Uterus (tissue), 4 donors: ENCODE results near the gene USP34. TPM values are rescaled to one million over a fixed set of nuclear protein-coding genes. Genes with fewer than 3 reads are reported as not detected.

Experiments
- DNase-seq, 2 donors: peaks; one replicate each; pipeline ENCODE4 v3.0.0-alpha.2; 2019 to 2020
- H3K27ac ChIP-seq, 2 donors: fragments of 200-600 bp; sonication (generic); 1 replicate in 1 of 2; 2 replicates in 1 of 2; pipeline ENCODE4 v1.5.1; 2016 to 2018
- H3K27me3 ChIP-seq, 2 donors: fragments of 200-600 bp; sonication (generic); one replicate each; pipeline ENCODE4 v1.5.1; 2018 to 2019; ENCODE audit warnings: control low read depth in 1 of 2
- H3K36me3 ChIP-seq, 2 donors: fragments of 200-600 bp; sonication (generic); one replicate each; pipeline ENCODE4 v1.5.1; 2019; ENCODE audit warnings: control low read depth in 1 of 2
- H3K4me1 ChIP-seq, 2 donors: fragments of 200-600 bp; sonication (generic); one replicate each; pipeline ENCODE4 v1.5.1; 2018 to 2019; ENCODE audit warnings: control low read depth in 1 of 2
- H3K4me3 ChIP-seq, 2 donors: fragments of 200-600 bp; sonication (generic); 1 replicate in 1 of 2; 2 replicates in 1 of 2; pipeline ENCODE4 v1.5.1; 2018 to 2019; ENCODE audit warnings: mild to moderate bottlenecking in 1 of 2
- H3K9me3 ChIP-seq, 2 donors: fragments of 200-600 bp; sonication (generic); one replicate each; pipeline ENCODE4 v1.5.1; 2019; ENCODE audit warnings: control low read depth in 1 of 2
- CTCF ChIP-seq, 4 experiments: fragments of 200-600 bp in 2 of 4; fragments of 450-650 bp in 2 of 4; sonication (generic) in 2 of 4; IDR thresholded peaks; one replicate each; pipeline ENCODE4 v1.5.1; 2016 to 2019; ENCODE audit warnings: antibody characterized with exemption in 4 of 4, mild to moderate bottlenecking in 2 of 4, moderate library complexity in 1 of 4
- POLR2A ChIP-seq, 2 donors: fragments of 450-650 bp; IDR thresholded peaks; one replicate each; pipeline ENCODE4 v1.6.1; 2016; ENCODE audit warnings: antibody characterized with exemption in 2 of 2, mild to moderate bottlenecking in 1 of 2, moderate library complexity in 1 of 2
- intact Hi-C: fragments of 100-400 bp; cut with DNase I; formaldehyde crosslinking; loops from one replicate; pipeline ENCODE4 v1.15.1; 2023; ENCODE audit warnings: low total_unique reads
- total RNA-seq, 4 donors: library from RNA; depleted of rRNA in 3 of 4; stranded (reverse); fragments of >200 nt in 3 of 4; gene quantifications; one replicate each; pipeline versions ENCODE4 v1.1.0 to v1.2.4, GENCODE V29; 2014 to 2023
- donor health status: DM: yes; HTN: yes; CAD: no.

The USP34 gene
- total RNA-seq, 4 donors from 2014 or later: 93.8 to 246 (median 184) TPM

- H3K9me3 ChIP-seq: no peaks in the 10 kb centered on the region
- H3K27me3 ChIP-seq: no peaks in the 10 kb centered on the region
- H3K27ac ChIP-seq: no peak overlapping the region
- intact Hi-C loops: no loop called here
- DNase-seq: no peak
- TF ChIP-seq POLR2A (IDR thresholded peaks at IDR 0.05) (no peak), CTCF (IDR thresholded peaks at IDR 0.05) (no peak)
- no peak overlapping the region for H3K4me3 ChIP-seq
- H3K36me3 ChIP-seq: no peaks in the 10 kb centered on the region
- no peaks in the 10 kb centered on the region for H3K4me1 ChIP-seq
Observed at GRCh38 chr2:61335187-61335586, 135.7 kb downstream of the USP34 start.

- intact Hi-C loops: no loop called here
- Histone ChIP-seq H3K4me1 (no peaks in the 10 kb centered on the region), H3K36me3 (no peaks in the 10 kb centered on the region), H3K4me3 (no peak overlapping the region), H3K27ac (no peak overlapping the region), H3K9me3 (no peaks in the 10 kb centered on the region), H3K27me3 (no peaks in the 10 kb centered on the region)
- TF ChIP-seq POLR2A (IDR thresholded peaks at IDR 0.05) (no peak), CTCF (IDR thresholded peaks at IDR 0.05) (no peak)
- no peak for DNase-seq
Observed at GRCh38 chr2:61334466-61334865, 136.4 kb downstream of the USP34 start.

GRCh38 chr2:61328707-61329251 lies 142.1 kb downstream of the USP34 start:
- H3K4me1 ChIP-seq: no peaks in the 10 kb centered on the region
- TF ChIP-seq POLR2A (IDR thresholded peaks at IDR 0.05) (no peak), CTCF (IDR thresholded peaks at IDR 0.05) (no peak)
- intact Hi-C loops: no loop called here
- H3K36me3 ChIP-seq: no peaks in the 10 kb centered on the region
- peak overlapping the region; percentile 38 to 56 for H3K27ac ChIP-seq
- no peaks in the 10 kb centered on the region for H3K27me3 ChIP-seq
- DNase-seq: no peak
- no peak overlapping the region for H3K4me3 ChIP-seq
- no peaks in the 10 kb centered on the region for H3K9me3 ChIP-seq

DNA sequence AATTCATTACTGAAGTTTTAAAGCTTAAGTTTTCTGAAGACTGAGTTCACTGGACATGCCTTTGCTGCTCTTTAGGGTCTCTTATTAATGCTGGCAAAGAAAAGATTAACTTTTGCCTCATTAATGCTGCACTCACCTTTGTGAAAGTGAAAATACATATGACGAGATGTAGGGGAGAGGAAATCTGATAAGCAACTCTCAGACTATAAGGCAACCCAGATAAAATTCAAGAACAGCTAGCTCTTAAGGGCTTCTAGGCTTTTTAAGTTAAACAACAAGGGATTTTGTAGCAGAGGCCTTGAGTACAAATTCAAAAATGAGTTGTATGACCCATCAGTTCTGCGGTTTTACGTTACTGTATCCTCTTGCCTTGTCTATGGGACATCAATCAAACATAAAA lies 143.7 kb downstream of the USP34 start:
- H3K27me3 ChIP-seq: no peaks in the 10 kb centered on the region
- TF ChIP-seq POLR2A (IDR thresholded peaks at IDR 0.05): no peak
- no peak for TF ChIP-seq CTCF (IDR thresholded peaks at IDR 0.05)
- H3K36me3 ChIP-seq: no peaks in the 10 kb centered on the region
- H3K27ac ChIP-seq: no peak overlapping the region
- H3K4me1 ChIP-seq: no peaks in the 10 kb centered on the region
- DNase-seq: no peak
- intact Hi-C loops: no loop called here
- no peaks in the 10 kb centered on the region for H3K9me3 ChIP-seq
- H3K4me3 ChIP-seq: no peak overlapping the region

- H3K4me1 ChIP-seq: no peaks in the 10 kb centered on the region
- H3K36me3 ChIP-seq: no peaks in the 10 kb centered on the region
- intact Hi-C loops: no loop called here
- TF ChIP-seq POLR2A (IDR thresholded peaks at IDR 0.05) (no peak), CTCF (IDR thresholded peaks at IDR 0.05) (no peak)
- no peaks in the 10 kb centered on the region for H3K27me3 ChIP-seq
- no peak for DNase-seq
- H3K9me3 ChIP-seq: no peaks in the 10 kb centered on the region
- H3K4me3 ChIP-seq: no peak overlapping the region
- no peak overlapping the region for H3K27ac ChIP-seq
Observed at GRCh38 chr2:61326423-61326822, 144.5 kb downstream of the USP34 start.
